IgD-negative memory B cell (primary cell): ENCODE measurements around the gene SDHAF2. TPM values are rescaled to one million over a fixed set of nuclear protein-coding genes. Genes with fewer than 3 reads are reported as not detected.
"Not testable (repeated sequence)": the region's sequence is repeated elsewhere in the genome, so short reads cannot be mapped to it uniquely, and the experiment has no call there.

Experiments used
- H3K27ac Mint-ChIP-seq, 3 donors: one replicate each; pipeline ENCODE4 v1.8.0; 2020 to 2022; ENCODE audit warnings: mild to moderate bottlenecking in 3 of 3, mixed read lengths in 3 of 3, moderate library complexity in 1 of 3
- H3K27me3 Mint-ChIP-seq: one replicate; pipeline ENCODE4 v1.8.0; 2021; ENCODE audit warnings: mixed read lengths
- H3K36me3 Mint-ChIP-seq: one replicate; pipeline ENCODE4 v1.8.0; 2020; ENCODE audit warnings: mild to moderate bottlenecking, mixed read lengths
- H3K4me1 Mint-ChIP-seq, 3 donors: one replicate each; pipeline ENCODE4 v1.8.0; 2020 to 2022; ENCODE audit warnings: mixed read lengths in 3 of 3, mild to moderate bottlenecking in 1 of 3
- H3K4me3 Mint-ChIP-seq, 4 donors: one replicate each; pipeline ENCODE4 v1.8.0; 2020 to 2022; ENCODE audit warnings: mild to moderate bottlenecking in 4 of 4, mixed read lengths in 4 of 4, moderate library complexity in 3 of 4
- H3K9me3 Mint-ChIP-seq, 3 donors: one replicate each; pipeline ENCODE4 v1.8.0; 2020 to 2021; ENCODE audit warnings: mixed read lengths in 3 of 3, mild to moderate bottlenecking in 1 of 3
- polyA plus RNA-seq: library from polyadenylated mRNA; unstranded; fragments of 300-500 nt; fragmentation: Illumina TruSeq; gene quantifications from one replicate; pipeline ENCODE4 v1.2.3, GENCODE V29; 2021

The SDHAF2 gene
- polyA plus RNA-seq, 1 donor from 2014 or later: 86.0 TPM

- H3K27me3 Mint-ChIP-seq: no peaks in the 10 kb centered on the region
- H3K4me1 Mint-ChIP-seq: peaks cover 4 to 10% (median 8%) of the 10 kb centered on the region in 3 donors
- H3K9me3 Mint-ChIP-seq: no peaks in the 10 kb centered on the region
- H3K36me3 Mint-ChIP-seq: peaks cover 8% of the 10 kb centered on the region
- no peak overlapping the region for H3K27ac Mint-ChIP-seq
- no peak overlapping the region for H3K4me3 Mint-ChIP-seq
These were observed 18.0 kb downstream of the SDHAF2 start for GRCh38 chr11:61447601-61448551.

- Mint-ChIP-seq H3K4me1 (peaks cover 4 to 6% (median 4%) of the 10 kb centered on the region in 3 donors), H3K4me3 (no peak overlapping the region), H3K27me3 (no peaks in the 10 kb centered on the region), H3K9me3 (no peaks in the 10 kb centered on the region), H3K36me3 (peaks cover 8% of the 10 kb centered on the region), H3K27ac (no peak overlapping the region)
These were observed 18.6 kb downstream of the SDHAF2 start for GRCh38 chr11:61448552-61448927.

GRCh38 chr11:61452825-61453224 lies 22.9 kb downstream of the SDHAF2 start:
- Mint-ChIP-seq H3K4me3 (no peak overlapping the region), H3K27me3 (no peaks in the 10 kb centered on the region), H3K36me3 (peaks cover 15% of the 10 kb centered on the region), H3K27ac (no peak overlapping the region), H3K4me1 (peaks cover 0 to 8% (median 0%) of the 10 kb centered on the region in 3 donors), H3K9me3 (no peaks in the 10 kb centered on the region)

- Mint-ChIP-seq H3K36me3 (peaks cover 15% of the 10 kb centered on the region), H3K27ac (peak overlapping the region in 1 of 3 donors; percentile 71), H3K27me3 (no peaks in the 10 kb centered on the region), H3K4me1 (peaks cover 0 to 8% (median 0%) of the 10 kb centered on the region in 3 donors), H3K9me3 (no peaks in the 10 kb centered on the region), H3K4me3 (no peak overlapping the region)
These were observed 23.8 kb downstream of the SDHAF2 start for GRCh38 chr11:61453695-61454094.

GRCh38 chr11:61454520-61454919 lies 24.6 kb downstream of the SDHAF2 start:
- Mint-ChIP-seq H3K4me3 (no peak overlapping the region), H3K36me3 (peaks cover 15% of the 10 kb centered on the region), H3K27ac (no peak overlapping the region), H3K9me3 (no peaks in the 10 kb centered on the region), H3K4me1 (peaks cover 0 to 8% (median 0%) of the 10 kb centered on the region in 3 donors), H3K27me3 (no peaks in the 10 kb centered on the region)

- Mint-ChIP-seq H3K9me3 (no peaks in the 10 kb centered on the region), H3K4me1 (peaks cover 0 to 8% (median 0%) of the 10 kb centered on the region in 3 donors), H3K27me3 (no peaks in the 10 kb centered on the region), H3K36me3 (peaks cover 10% of the 10 kb centered on the region), H3K4me3 (no peak overlapping the region), H3K27ac (no peak overlapping the region)
These were observed 30.6 kb downstream of the SDHAF2 start for GRCh38 chr11:61460474-61460881.

GRCh38 chr11:61460986-61461385 lies 31.1 kb downstream of the SDHAF2 start:
- H3K4me3 Mint-ChIP-seq: no peak overlapping the region
- H3K27me3 Mint-ChIP-seq: no peaks in the 10 kb centered on the region
- H3K36me3 Mint-ChIP-seq: peaks cover 9% of the 10 kb centered on the region
- peaks cover 0 to 8% (median 0%) of the 10 kb centered on the region in 3 donors for H3K4me1 Mint-ChIP-seq
- no peaks in the 10 kb centered on the region for H3K9me3 Mint-ChIP-seq
- H3K27ac Mint-ChIP-seq: no peak overlapping the region

- H3K4me3 Mint-ChIP-seq, H3K4me1 Mint-ChIP-seq, H3K9me3 Mint-ChIP-seq, H3K27ac Mint-ChIP-seq, H3K27me3 Mint-ChIP-seq: not testable (repeated sequence)
- H3K36me3 Mint-ChIP-seq: peaks cover 17% of the 10 kb centered on the region
These were observed 37.7 kb downstream of the SDHAF2 start for GRCh38 chr11:61467602-61468001.

- Mint-ChIP-seq H3K4me1 (peaks cover 0 to 2% (median 0%) of the 10 kb centered on the region in 3 donors), H3K27me3 (no peaks in the 10 kb centered on the region), H3K36me3 (peaks cover 19% of the 10 kb centered on the region), H3K27ac (peak overlapping the region in 1 of 3 donors; percentile 39), H3K4me3 (no peak overlapping the region), H3K9me3 (no peaks in the 10 kb centered on the region)
These were observed 38.1 kb downstream of the SDHAF2 start for GRCh38 chr11:61468002-61468401.

GRCh38 chr11:61472282-61472681 lies 42.4 kb downstream of the SDHAF2 start:
- H3K27me3 Mint-ChIP-seq: no peaks in the 10 kb centered on the region
- H3K9me3 Mint-ChIP-seq: no peaks in the 10 kb centered on the region
- H3K4me3 Mint-ChIP-seq: no peak overlapping the region
- peaks cover 0 to 2% (median 0%) of the 10 kb centered on the region in 3 donors for H3K4me1 Mint-ChIP-seq
- peaks cover 19% of the 10 kb centered on the region for H3K36me3 Mint-ChIP-seq
- H3K27ac Mint-ChIP-seq: no peak overlapping the region

GRCh38 chr11:61472868-61473267 lies 42.9 kb downstream of the SDHAF2 start:
- no peaks in the 10 kb centered on the region for H3K9me3 Mint-ChIP-seq
- peaks cover 16% of the 10 kb centered on the region for H3K36me3 Mint-ChIP-seq
- no peak overlapping the region for H3K4me3 Mint-ChIP-seq
- peaks cover 0 to 2% (median 0%) of the 10 kb centered on the region in 3 donors for H3K4me1 Mint-ChIP-seq
- H3K27ac Mint-ChIP-seq: no peak overlapping the region
- no peaks in the 10 kb centered on the region for H3K27me3 Mint-ChIP-seq

GRCh38 chr11:61473370-61474012 lies 43.6 kb downstream of the SDHAF2 start:
- Mint-ChIP-seq H3K27me3 (no peaks in the 10 kb centered on the region), H3K27ac (no peak overlapping the region), H3K4me1 (peaks cover 0 to 4% (median 0%) of the 10 kb centered on the region in 3 donors), H3K4me3 (no peak overlapping the region), H3K36me3 (peaks cover 15% of the 10 kb centered on the region), H3K9me3 (no peaks in the 10 kb centered on the region)

GRCh38 chr11:61474013-61474643 lies 44.2 kb downstream of the SDHAF2 start:
- H3K36me3 Mint-ChIP-seq: peaks cover 15% of the 10 kb centered on the region
- no peaks in the 10 kb centered on the region for H3K27me3 Mint-ChIP-seq
- H3K4me1 Mint-ChIP-seq: peaks cover 0 to 4% (median 0%) of the 10 kb centered on the region in 3 donors
- no peak overlapping the region for H3K4me3 Mint-ChIP-seq
- no peaks in the 10 kb centered on the region for H3K9me3 Mint-ChIP-seq
- peak overlapping the region in 1 of 3 donors; percentile 19 for H3K27ac Mint-ChIP-seq

GRCh38 chr11:61475433-61475832 lies 45.5 kb downstream of the SDHAF2 start:
- Mint-ChIP-seq H3K27ac (no peak overlapping the region), H3K4me1 (peaks cover 0 to 4% (median 0%) of the 10 kb centered on the region in 3 donors), H3K36me3 (peaks cover 10% of the 10 kb centered on the region), H3K27me3 (no peaks in the 10 kb centered on the region), H3K4me3 (no peak overlapping the region), H3K9me3 (no peaks in the 10 kb centered on the region)

- H3K4me1 Mint-ChIP-seq: peaks cover 0 to 4% (median 0%) of the 10 kb centered on the region in 3 donors
- peaks cover 3% of the 10 kb centered on the region for H3K36me3 Mint-ChIP-seq
- no peak overlapping the region for H3K4me3 Mint-ChIP-seq
- H3K9me3 Mint-ChIP-seq: no peaks in the 10 kb centered on the region
- no peaks in the 10 kb centered on the region for H3K27me3 Mint-ChIP-seq
- H3K27ac Mint-ChIP-seq: peak overlapping the region in 1 of 3 donors; percentile 11
These were observed 46.4 kb downstream of the SDHAF2 start for GRCh38 chr11:61476371-61476770.
